ENCODE measurements around the gene TMEM138.

TMEM138 gene

GRCh38 chr11:61411589-61411988 lies 49.4 kb downstream of the TMEM138 start:
- no peak for DNase-seq

DNA sequence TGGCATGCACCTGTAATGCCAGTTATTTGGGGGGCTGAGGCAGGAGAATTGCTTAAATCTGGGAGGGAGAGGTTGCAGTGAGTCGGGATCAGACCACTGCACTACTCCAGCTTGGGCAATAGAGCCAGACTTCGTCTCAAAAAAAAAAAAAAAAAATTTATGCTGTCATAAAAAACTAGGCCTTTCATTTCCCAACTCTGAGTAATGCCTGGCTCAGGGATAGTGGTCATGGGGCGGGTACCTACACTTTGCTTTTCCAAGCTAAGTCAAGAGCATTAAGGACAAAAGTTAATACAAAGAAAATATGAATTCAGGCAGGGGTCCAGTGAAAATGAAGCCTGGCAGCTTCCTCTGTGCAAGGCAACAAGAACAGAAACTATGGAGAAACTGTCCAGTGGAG lies 51.3 kb downstream of the TMEM138 start:
- DNase-seq, result no peak

GRCh38 chr11:61414547-61414946 lies 52.4 kb downstream of the TMEM138 start:
- no peak for DNase-seq

GRCh38 chr11:61415381-61415780 lies 53.2 kb downstream of the TMEM138 start:
- no peak for DNase-seq

DNA sequence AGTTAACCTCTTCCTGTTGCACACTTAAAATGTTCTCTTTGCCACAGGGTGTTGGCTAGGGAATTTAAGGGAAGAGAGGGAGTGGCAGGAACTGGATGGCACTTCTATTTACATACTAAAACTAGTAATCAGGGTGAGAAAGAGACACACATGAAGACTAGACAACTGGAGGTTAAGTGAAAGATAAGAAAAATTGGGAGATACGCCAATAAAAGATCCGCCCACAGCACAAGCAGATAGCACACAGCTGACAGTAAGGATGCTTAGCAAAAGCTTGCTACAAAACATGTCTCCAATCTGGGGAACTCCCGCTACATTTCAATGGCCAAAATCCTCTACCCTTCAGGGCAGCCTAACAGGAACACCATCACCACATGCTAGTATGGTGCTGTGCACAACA lies 54.8 kb downstream of the TMEM138 start:
- DNase-seq, result no peak

DNA sequence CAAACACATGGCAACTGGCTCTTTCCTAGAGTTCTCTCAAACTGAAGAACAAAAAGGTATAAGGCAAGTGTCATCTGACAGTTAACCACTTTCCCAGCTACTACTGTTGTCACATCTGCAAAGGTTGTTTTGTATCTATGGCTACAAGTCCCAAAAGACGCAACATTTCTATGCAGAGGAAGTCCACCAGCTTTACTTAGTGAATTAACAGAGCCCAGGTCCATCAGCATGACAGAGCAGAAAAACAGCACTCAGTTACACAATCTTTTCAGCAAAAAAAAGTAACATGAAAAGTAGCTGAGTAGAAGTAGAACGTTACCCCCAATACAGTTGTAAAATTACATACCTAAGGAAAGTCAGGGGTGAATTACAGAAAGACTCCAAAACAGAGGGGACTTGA lies 55.5 kb downstream of the TMEM138 start:
- DNase-seq, result no peak

- no peak for DNase-seq
These were observed 56.0 kb downstream of the TMEM138 start for GRCh38 chr11:61418136-61418535.
